Measurements from ENCODE around the gene ZBTB2.
"Not testable (repeated sequence)": the region's sequence is repeated elsewhere in the genome, so short reads cannot be mapped to it uniquely, and the experiment has no call there.

Gene ZBTB2

GRCh38 chr6:151402228-151402627 is 10.9 kb upstream of the ZBTB2 start:
- no peak for DNase-seq (ENCODE audit: low spot score)

- DNase-seq (ENCODE audit: low spot score), result no peak
These were observed 9.1 kb upstream of the ZBTB2 start for GRCh38 chr6:151400473-151400872.

GRCh38 chr6:151399679-151400078 is 8.3 kb upstream of the ZBTB2 start:
- no peak for DNase-seq (ENCODE audit: low spot score)

GRCh38 chr6:151393410-151393809 is 2.1 kb upstream of the ZBTB2 start:
- no peak for DNase-seq (ENCODE audit: low spot score)

- no peak for DNase-seq (ENCODE audit: low spot score)
These were observed 1.1 kb upstream of the ZBTB2 start for GRCh38 chr6:151392427-151392826.

- peak; percentile 62 for DNase-seq (ENCODE audit: low spot score)
These were observed 398 bp downstream of the ZBTB2 start for GRCh38 chr6:151390851-151391470.

GRCh38 chr6:151390276-151390850 is 996 bp downstream of the ZBTB2 start:
- DNase-seq (ENCODE audit: low spot score), result peak; percentile 91

- DNase-seq (ENCODE audit: low spot score), result peak; percentile 44
These were observed 1.6 kb downstream of the ZBTB2 start for GRCh38 chr6:151389618-151390275.

- no peak for DNase-seq (ENCODE audit: low spot score)
These were observed 2.3 kb downstream of the ZBTB2 start for GRCh38 chr6:151388997-151389617.

- no peak for DNase-seq (ENCODE audit: low spot score)
These were observed 3.1 kb downstream of the ZBTB2 start for GRCh38 chr6:151388236-151388635.

GRCh38 chr6:151387175-151387970 is 4.0 kb downstream of the ZBTB2 start:
- DNase-seq (ENCODE audit: low spot score), result no peak

GRCh38 chr6:151385177-151385576 is 6.2 kb downstream of the ZBTB2 start:
- no peak for DNase-seq (ENCODE audit: low spot score)

GRCh38 chr6:151384151-151384550 is 7.2 kb downstream of the ZBTB2 start:
- no peak for DNase-seq (ENCODE audit: low spot score)

- DNase-seq (ENCODE audit: low spot score), result not testable (repeated sequence)
These were observed 8.7 kb downstream of the ZBTB2 start for GRCh38 chr6:151382631-151383030.

- DNase-seq (ENCODE audit: low spot score), result no peak
These were observed 9.6 kb downstream of the ZBTB2 start for GRCh38 chr6:151381722-151382121.

- no peak for DNase-seq (ENCODE audit: low spot score)
These were observed 10.5 kb downstream of the ZBTB2 start for GRCh38 chr6:151380848-151381205.

GRCh38 chr6:151379933-151380847 is 11.2 kb downstream of the ZBTB2 start:
- DNase-seq (ENCODE audit: low spot score), result no peak

- DNase-seq (ENCODE audit: low spot score), result no peak
These were observed 14.3 kb downstream of the ZBTB2 start for GRCh38 chr6:151377095-151377494.

GRCh38 chr6:151376440-151376839 is 14.9 kb downstream of the ZBTB2 start:
- no peak for DNase-seq (ENCODE audit: low spot score)

GRCh38 chr6:151375833-151376232 is 15.5 kb downstream of the ZBTB2 start:
- no peak for DNase-seq (ENCODE audit: low spot score)

- DNase-seq (ENCODE audit: low spot score), result peak; percentile 26
These were observed 17.2 kb downstream of the ZBTB2 start for GRCh38 chr6:151374036-151374683.
